K562 (cell line): Measurements from ENCODE around the gene RAB7A. TPM values are rescaled to one million over a fixed set of nuclear protein-coding genes. Genes with fewer than 3 reads are reported as not detected.
A peak's percentile ranks its signal among the peaks of the same experiment; 100 is the strongest.
"Not testable (repeated sequence)": the region's sequence is repeated elsewhere in the genome, so short reads cannot be mapped to it uniquely, and the experiment has no call there.

ENCODE experiments used
- ATAC-seq: fragments of 200-7000 bp; cut with Tn5 transposase; 3 replicates; pipeline ENCODE4 v1.9.1; 2020; ENCODE audit warnings: moderate library complexity
- BruUV-seq: library from RNA; stranded (reverse); fragments of 400-500 nt; replicated peaks from 2 replicates; lab custom pipeline; 2021; lab: Mats Ljungman, UMichigan
- CTCF ChIA-PET: fragments of 300-600 bp; formaldehyde crosslinking; extraction: SDS; loops from one replicate; lab custom pipeline; 2021; ENCODE audit warnings: low intra/inter-chr PET ratio; lab: Yijun Ruan, JAX
- POLR2A ChIA-PET: fragments of 300-600, 350-650 bp; sonication (Branson Sonifier 250); formaldehyde crosslinking; extraction: SDS; loops from one replicate; lab custom pipeline; 2021; ENCODE audit warnings: antibody characterized with exemption, inconsistent platforms; lab: Yijun Ruan, JAX
- DNase-seq, 4 experiments: peaks; one replicate each; pipeline versions ENCODE4 v3.0.0 to v3.0.0-alpha.2; 2011 to 2018; ENCODE audit warnings: low spot score in 3 of 4, mixed read lengths in 3 of 4; ENCODE audit errors: extremely low read depth in 1 of 4
- FAIRE-seq: peaks from 2 replicates; lab custom pipeline; 2011; peaks lifted over from hg19 to GRCh38; lab: Jason Lieb, UNC
- H2AFZ ChIP-seq: 2 replicates; pipeline ENCODE4 v1.6.0; 2011; ENCODE audit warnings: low read depth, low read length, control low read depth, inconsistent platforms
- H3K27ac ChIP-seq: fragments of 200-600 bp; 3 replicates; pipeline ENCODE4 v1.8.0; 2011; ENCODE audit warnings: low read depth, mild to moderate bottlenecking, control low read depth, inconsistent platforms, low read length, moderate library complexity, mixed read lengths; ENCODE audit errors: extremely low read depth
- H3K27me3 ChIP-seq, 2 experiments: fragments of 300-600 bp in 1 of 2; 2 replicates in 1 of 2; 3 replicates in 1 of 2; pipeline versions ENCODE4 v1.6.0 to v1.8.0; 2011; ENCODE audit warnings: inconsistent platforms in 2 of 2, low read length in 2 of 2, mild to moderate bottlenecking in 1 of 2, mixed read lengths in 1 of 2, moderate library complexity in 1 of 2; ENCODE audit not compliant: control insufficient read depth in 2 of 2, insufficient read depth in 2 of 2
- H3K36me3 ChIP-seq: fragments of 300-600 bp; 3 replicates; pipeline ENCODE4 v1.8.0; 2011; ENCODE audit warnings: mild to moderate bottlenecking, low read length, inconsistent platforms; ENCODE audit not compliant: control insufficient read depth, insufficient read depth
- H3K4me1 ChIP-seq, 2 experiments: fragments of 200-600 bp in 1 of 2; replicated peaks in 1 of 2; 2 replicates in 1 of 2; 3 replicates in 1 of 2; pipeline versions ENCODE4 v1.5.1 to v1.8.0; 2011; ENCODE audit warnings: inconsistent platforms in 2 of 2, low read length in 2 of 2, mild to moderate bottlenecking in 1 of 2, mixed read lengths in 1 of 2, moderate library complexity in 1 of 2; ENCODE audit not compliant: control insufficient read depth in 2 of 2, insufficient read depth in 2 of 2
- H3K4me2 ChIP-seq: 2 replicates; pipeline ENCODE4 v1.6.1; 2011; ENCODE audit warnings: low read length, control low read depth, inconsistent platforms, mixed read lengths; ENCODE audit not compliant: insufficient read depth
- H3K4me3 ChIP-seq: fragments of 200-600 bp; sonication (generic), shearing (Covaris generic); 2 replicates; pipeline ENCODE4 v1.5.1; 2016; ENCODE audit warnings: control low read depth, inconsistent platforms
- H3K79me2 ChIP-seq: fragments of 200-600 bp; 3 replicates; pipeline ENCODE4 v1.8.0; 2011; ENCODE audit warnings: low read length, inconsistent platforms; ENCODE audit not compliant: control insufficient read depth, insufficient read depth
- H3K9ac ChIP-seq, 2 experiments: 2 replicates each; pipeline versions ENCODE4 v1.6.0 to v1.6.1; 2011; ENCODE audit warnings: low read depth in 2 of 2, low read length in 2 of 2, control low read depth in 1 of 2, inconsistent platforms in 1 of 2, mild to moderate bottlenecking in 1 of 2, mixed read lengths in 1 of 2; ENCODE audit not compliant: insufficient read depth in 1 of 2
- H3K9me1 ChIP-seq: one replicate; pipeline ENCODE4 v1.6.0; 2011; ENCODE audit warnings: inconsistent platforms, mild to moderate bottlenecking, low read length, moderate library complexity; ENCODE audit not compliant: control insufficient read depth, insufficient read depth
- H3K9me3 ChIP-seq: replicated peaks from 2 replicates; pipeline ENCODE4 v1.5.1; 2011; ENCODE audit warnings: low read depth, low read length, inconsistent platforms; ENCODE audit not compliant: control insufficient read depth, insufficient read depth
- H4K20me1 ChIP-seq: replicated peaks from 2 replicates; pipeline ENCODE4 v1.6.1; 2011; ENCODE audit warnings: low read length, inconsistent platforms, mixed read lengths; ENCODE audit not compliant: control insufficient read depth, insufficient read depth
- CXXC5 ChIP-seq: fragments of 250-450 bp; sonication (Bioruptor Pico); IDR thresholded peaks from 2 replicates; pipeline ENCODE4 v1.8.0; 2022; ENCODE audit warnings: inconsistent platforms, mild to moderate bottlenecking, moderate library complexity
- DPF2 ChIP-seq: fragments of 450-650 bp; IDR thresholded peaks from 2 replicates; pipeline ENCODE4 v1.6.1; 2016
- KDM1A ChIP-seq, 2 experiments: fragments of 450-650 bp; IDR thresholded peaks; 2 replicates each; pipeline ENCODE4 v1.6.1; 2016; ENCODE audit warnings: mild to moderate bottlenecking in 2 of 2
- NCOR1 ChIP-seq: fragments of 450-650 bp; IDR thresholded peaks from 2 replicates; pipeline ENCODE4 v1.6.1; 2016; ENCODE audit warnings: mild to moderate bottlenecking, moderate library complexity
- NFIC ChIP-seq: fragments of 450-650 bp; IDR thresholded peaks from 2 replicates; pipeline ENCODE4 v1.6.1; 2017; ENCODE audit warnings: mild to moderate bottlenecking, inconsistent platforms
- PBX2 ChIP-seq, 2 experiments: IDR thresholded peaks in 1 of 2; conservative IDR thresholded peaks in 1 of 2; 2 replicates each; pipeline ENCODE4 v1.6.1; 2016; ENCODE audit warnings: low read depth in 2 of 2, mild to moderate bottlenecking in 1 of 2, missing compliant biosample characterization in 1 of 2, missing genetic modification characterization in 1 of 2, moderate library complexity in 1 of 2
- TAL1 ChIP-seq: fragments of 450-650 bp; IDR thresholded peaks from 2 replicates; pipeline ENCODE4 v1.6.1; 2016; ENCODE audit warnings: mild to moderate bottlenecking
- TCF3 ChIP-seq: sonication (generic); formaldehyde crosslinking; IDR thresholded peaks from 2 replicates; pipeline ENCODE4 v1.4.0; 2020; ENCODE audit warnings: mild to moderate bottlenecking, missing genetic modification reagents
- WGBS: fragments of 100-300 bp; shearing (Covaris generic); methylation state at CpG from one replicate; pipeline ENCODE4 v1.1.6; 2016; ENCODE audit warnings: low coverage, mixed read lengths; ENCODE audit not compliant: insufficient coverage; ENCODE audit errors: missing lambda C conversion rate; 5-methylcytosine and 5-hydroxymethylcytosine counted together
- in situ Hi-C: fragments of 300-500 bp; cut with MboI; formaldehyde crosslinking; loops from 4 replicates; pipeline ENCODE4 v1.15.0; 2018; ENCODE audit warnings: inconsistent platforms, mixed read lengths
- intact Hi-C: fragments of 100-400 bp; cut with micrococcal nuclease; formaldehyde crosslinking; loops from 2 replicates; pipeline ENCODE4 v1.14.2; 2022
- polyA plus RNA-seq, 8 experiments: library from polyadenylated mRNA; depleted of rRNA in 4 of 8; stranded (reverse) in 5 of 8; unstranded in 3 of 8; fragments of >200 nt; fragmentation: Nextera tagmentation in 2 of 8; fragmentation: Illumina TruSeq in 1 of 8; extraction: Ambion mirVana in 2 of 8; extraction: Trizol in 1 of 8; gene quantifications; 2 replicates each; pipeline versions ENCODE4 v1.2.1 to v1.2.3, GENCODE V29; 2011 to 2014; ENCODE audit warnings: inconsistent platforms in 1 of 8, missing spikeins in 1 of 8
- total RNA-seq, 7 experiments: library from RNA; depleted of rRNA in 6 of 7; stranded (reverse); fragments of >200 nt in 6 of 7; fragmentation: Illumina TruSeq in 2 of 7; extraction: Trizol in 2 of 7; gene quantifications; 2 replicates each; pipeline versions ENCODE4 v1.2.1 to v1.2.3, GENCODE V29; 2011 to 2021; ENCODE audit warnings: low replicate concordance in 1 of 7
- TF ChIP-seq, protein P1 (sequence below): fragments of 450-650 bp; IDR thresholded peaks from 2 replicates; pipeline ENCODE4 v1.6.1; 2016; ENCODE audit warnings: mild to moderate bottlenecking, moderate library complexity

The RAB7A gene
- total and polyA plus RNA-seq, 9 of the 15 experiments (the other 6 are each of a cell fraction or from before 2014, with no cell fraction given): 30.9 to 204 (median 72.8) TPM

DNA sequence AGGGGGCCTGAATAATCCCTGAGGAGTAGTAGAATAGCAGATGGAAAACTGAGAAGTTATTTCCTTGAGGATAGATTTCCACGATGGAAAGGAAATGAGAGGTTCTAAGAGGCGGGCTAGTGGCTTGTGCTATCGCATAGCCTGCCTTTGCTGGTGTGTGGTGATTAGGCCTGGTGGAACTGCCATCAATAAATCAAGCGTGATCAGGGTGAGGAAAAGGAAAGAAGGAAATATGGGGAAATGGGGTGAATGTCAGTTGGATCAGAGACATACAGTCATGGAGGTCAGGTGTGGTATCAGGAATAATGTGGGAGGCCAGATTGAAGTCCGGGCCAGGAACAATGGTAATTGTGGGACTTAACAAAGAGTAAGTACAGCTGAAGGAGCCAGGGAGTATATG lies 104.8 kb downstream of the RAB7A start:
- 6% methylated on average over 5 of the region's 5 CpGs for whole genome bisulfite sequencing
- H4K20me1 ChIP-seq; H3K9me3 ChIP-seq; POLR2A ChIA-PET; H3K4me2 ChIP-seq; BruUV-seq; DNase-seq; H3K27me3 ChIP-seq; H3K4me3 ChIP-seq; CTCF ChIA-PET; H3K79me2 ChIP-seq; H3K9me1 ChIP-seq; H3K36me3 ChIP-seq; in situ Hi-C loops; ATAC-seq; intact Hi-C loops; FAIRE-seq; TF ChIP-seq PBX2 (CRISPR knock-in tag; IDR thresholded peaks at IDR 0.05; ENCODE audit: low read depth): not testable (repeated sequence)
- H3K4me1 ChIP-seq: peaks cover 0 to 12% of the 10 kb centered on the region in 2 experiments; a peak in 3 of 5 replicates
- peak overlapping the region; percentile 78 for H3K27ac ChIP-seq
- H2AFZ ChIP-seq: peak overlapping the region; percentile 77
- H3K9ac ChIP-seq: peak overlapping the region in 1 of 2 experiments; percentile 34; a peak in 1 of 4 replicates
- TF ChIP-seq TAL1 (peak; percentile 51; the same call in 1 of the 2 replicates), CXXC5 (CRISPR knock-in tag) (peak; percentile 54; the same call in 1 of the 2 replicates), DPF2 (peak; percentile 41; the same call in 1 of the 2 replicates), NFIC (peak; percentile 39; the same call in 1 of the 2 replicates), KDM1A (IDR thresholded peaks at IDR 0.05) (peak; percentile 63 to 71; a peak in 3 of 4 replicates), TCF3 (CRISPR knock-in tag) (peak; percentile 80), NCOR1 (peak; percentile 68), PBX2 (tag; conservative IDR thresholded peaks at IDR 0.05; ENCODE audit: low read depth) (peak; percentile 83)
- TF ChIP-seq, protein P1, sequence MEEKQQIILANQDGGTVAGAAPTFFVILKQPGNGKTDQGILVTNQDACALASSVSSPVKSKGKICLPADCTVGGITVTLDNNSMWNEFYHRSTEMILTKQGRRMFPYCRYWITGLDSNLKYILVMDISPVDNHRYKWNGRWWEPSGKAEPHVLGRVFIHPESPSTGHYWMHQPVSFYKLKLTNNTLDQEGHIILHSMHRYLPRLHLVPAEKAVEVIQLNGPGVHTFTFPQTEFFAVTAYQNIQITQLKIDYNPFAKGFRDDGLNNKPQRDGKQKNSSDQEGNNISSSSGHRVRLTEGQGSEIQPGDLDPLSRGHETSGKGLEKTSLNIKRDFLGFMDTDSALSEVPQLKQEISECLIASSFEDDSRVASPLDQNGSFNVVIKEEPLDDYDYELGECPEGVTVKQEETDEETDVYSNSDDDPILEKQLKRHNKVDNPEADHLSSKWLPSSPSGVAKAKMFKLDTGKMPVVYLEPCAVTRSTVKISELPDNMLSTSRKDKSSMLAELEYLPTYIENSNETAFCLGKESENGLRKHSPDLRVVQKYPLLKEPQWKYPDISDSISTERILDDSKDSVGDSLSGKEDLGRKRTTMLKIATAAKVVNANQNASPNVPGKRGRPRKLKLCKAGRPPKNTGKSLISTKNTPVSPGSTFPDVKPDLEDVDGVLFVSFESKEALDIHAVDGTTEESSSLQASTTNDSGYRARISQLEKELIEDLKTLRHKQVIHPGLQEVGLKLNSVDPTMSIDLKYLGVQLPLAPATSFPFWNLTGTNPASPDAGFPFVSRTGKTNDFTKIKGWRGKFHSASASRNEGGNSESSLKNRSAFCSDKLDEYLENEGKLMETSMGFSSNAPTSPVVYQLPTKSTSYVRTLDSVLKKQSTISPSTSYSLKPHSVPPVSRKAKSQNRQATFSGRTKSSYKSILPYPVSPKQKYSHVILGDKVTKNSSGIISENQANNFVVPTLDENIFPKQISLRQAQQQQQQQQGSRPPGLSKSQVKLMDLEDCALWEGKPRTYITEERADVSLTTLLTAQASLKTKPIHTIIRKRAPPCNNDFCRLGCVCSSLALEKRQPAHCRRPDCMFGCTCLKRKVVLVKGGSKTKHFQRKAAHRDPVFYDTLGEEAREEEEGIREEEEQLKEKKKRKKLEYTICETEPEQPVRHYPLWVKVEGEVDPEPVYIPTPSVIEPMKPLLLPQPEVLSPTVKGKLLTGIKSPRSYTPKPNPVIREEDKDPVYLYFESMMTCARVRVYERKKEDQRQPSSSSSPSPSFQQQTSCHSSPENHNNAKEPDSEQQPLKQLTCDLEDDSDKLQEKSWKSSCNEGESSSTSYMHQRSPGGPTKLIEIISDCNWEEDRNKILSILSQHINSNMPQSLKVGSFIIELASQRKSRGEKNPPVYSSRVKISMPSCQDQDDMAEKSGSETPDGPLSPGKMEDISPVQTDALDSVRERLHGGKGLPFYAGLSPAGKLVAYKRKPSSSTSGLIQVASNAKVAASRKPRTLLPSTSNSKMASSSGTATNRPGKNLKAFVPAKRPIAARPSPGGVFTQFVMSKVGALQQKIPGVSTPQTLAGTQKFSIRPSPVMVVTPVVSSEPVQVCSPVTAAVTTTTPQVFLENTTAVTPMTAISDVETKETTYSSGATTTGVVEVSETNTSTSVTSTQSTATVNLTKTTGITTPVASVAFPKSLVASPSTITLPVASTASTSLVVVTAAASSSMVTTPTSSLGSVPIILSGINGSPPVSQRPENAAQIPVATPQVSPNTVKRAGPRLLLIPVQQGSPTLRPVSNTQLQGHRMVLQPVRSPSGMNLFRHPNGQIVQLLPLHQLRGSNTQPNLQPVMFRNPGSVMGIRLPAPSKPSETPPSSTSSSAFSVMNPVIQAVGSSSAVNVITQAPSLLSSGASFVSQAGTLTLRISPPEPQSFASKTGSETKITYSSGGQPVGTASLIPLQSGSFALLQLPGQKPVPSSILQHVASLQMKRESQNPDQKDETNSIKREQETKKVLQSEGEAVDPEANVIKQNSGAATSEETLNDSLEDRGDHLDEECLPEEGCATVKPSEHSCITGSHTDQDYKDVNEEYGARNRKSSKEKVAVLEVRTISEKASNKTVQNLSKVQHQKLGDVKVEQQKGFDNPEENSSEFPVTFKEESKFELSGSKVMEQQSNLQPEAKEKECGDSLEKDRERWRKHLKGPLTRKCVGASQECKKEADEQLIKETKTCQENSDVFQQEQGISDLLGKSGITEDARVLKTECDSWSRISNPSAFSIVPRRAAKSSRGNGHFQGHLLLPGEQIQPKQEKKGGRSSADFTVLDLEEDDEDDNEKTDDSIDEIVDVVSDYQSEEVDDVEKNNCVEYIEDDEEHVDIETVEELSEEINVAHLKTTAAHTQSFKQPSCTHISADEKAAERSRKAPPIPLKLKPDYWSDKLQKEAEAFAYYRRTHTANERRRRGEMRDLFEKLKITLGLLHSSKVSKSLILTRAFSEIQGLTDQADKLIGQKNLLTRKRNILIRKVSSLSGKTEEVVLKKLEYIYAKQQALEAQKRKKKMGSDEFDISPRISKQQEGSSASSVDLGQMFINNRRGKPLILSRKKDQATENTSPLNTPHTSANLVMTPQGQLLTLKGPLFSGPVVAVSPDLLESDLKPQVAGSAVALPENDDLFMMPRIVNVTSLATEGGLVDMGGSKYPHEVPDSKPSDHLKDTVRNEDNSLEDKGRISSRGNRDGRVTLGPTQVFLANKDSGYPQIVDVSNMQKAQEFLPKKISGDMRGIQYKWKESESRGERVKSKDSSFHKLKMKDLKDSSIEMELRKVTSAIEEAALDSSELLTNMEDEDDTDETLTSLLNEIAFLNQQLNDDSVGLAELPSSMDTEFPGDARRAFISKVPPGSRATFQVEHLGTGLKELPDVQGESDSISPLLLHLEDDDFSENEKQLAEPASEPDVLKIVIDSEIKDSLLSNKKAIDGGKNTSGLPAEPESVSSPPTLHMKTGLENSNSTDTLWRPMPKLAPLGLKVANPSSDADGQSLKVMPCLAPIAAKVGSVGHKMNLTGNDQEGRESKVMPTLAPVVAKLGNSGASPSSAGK: peak; percentile 32
